ENCODE measurements around the gene MRPL39.

GRCh38 chr21:25535849-25536248 is 71.4 kb downstream of the MRPL39 start:
- no peak for TF ChIP-seq CTCF (conservative IDR thresholded peaks at IDR 0.05; ENCODE audit: low read length)
- no peak for TF ChIP-seq EZH2phosphoT487 (IDR thresholded peaks at IDR 0.05; ENCODE audit: borderline replicate concordance, low read depth, low read length)

Data from OCI-LY7 (cell line).